Measurements from ENCODE around the gene TGFB2.
A peak's percentile ranks its signal among the peaks of the same experiment; 100 is the strongest.

DNA sequence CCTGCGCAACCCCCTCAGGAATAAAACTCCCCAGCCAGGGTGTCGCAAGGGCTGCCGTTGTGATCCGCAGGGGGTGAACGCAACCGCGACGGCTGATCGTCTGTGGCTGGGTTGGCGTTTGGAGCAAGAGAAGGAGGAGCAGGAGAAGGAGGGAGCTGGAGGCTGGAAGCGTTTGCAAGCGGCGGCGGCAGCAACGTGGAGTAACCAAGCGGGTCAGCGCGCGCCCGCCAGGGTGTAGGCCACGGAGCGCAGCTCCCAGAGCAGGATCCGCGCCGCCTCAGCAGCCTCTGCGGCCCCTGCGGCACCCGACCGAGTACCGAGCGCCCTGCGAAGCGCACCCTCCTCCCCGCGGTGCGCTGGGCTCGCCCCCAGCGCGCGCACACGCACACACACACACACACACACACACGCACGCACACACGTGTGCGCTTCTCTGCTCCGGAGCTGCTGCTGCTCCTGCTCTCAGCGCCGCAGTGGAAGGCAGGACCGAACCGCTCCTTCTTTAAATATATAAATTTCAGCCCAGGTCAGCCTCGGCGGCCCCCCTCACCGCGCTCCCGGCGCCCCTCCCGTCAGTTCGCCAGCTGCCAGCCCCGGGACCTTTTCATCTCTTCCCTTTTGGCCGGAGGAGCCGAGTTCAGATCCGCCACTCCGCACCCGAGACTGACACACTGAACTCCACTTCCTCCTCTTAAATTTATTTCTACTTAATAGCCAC lies 696 bp downstream of the TGFB2 start:
- TF ChIP-seq, protein P1, sequence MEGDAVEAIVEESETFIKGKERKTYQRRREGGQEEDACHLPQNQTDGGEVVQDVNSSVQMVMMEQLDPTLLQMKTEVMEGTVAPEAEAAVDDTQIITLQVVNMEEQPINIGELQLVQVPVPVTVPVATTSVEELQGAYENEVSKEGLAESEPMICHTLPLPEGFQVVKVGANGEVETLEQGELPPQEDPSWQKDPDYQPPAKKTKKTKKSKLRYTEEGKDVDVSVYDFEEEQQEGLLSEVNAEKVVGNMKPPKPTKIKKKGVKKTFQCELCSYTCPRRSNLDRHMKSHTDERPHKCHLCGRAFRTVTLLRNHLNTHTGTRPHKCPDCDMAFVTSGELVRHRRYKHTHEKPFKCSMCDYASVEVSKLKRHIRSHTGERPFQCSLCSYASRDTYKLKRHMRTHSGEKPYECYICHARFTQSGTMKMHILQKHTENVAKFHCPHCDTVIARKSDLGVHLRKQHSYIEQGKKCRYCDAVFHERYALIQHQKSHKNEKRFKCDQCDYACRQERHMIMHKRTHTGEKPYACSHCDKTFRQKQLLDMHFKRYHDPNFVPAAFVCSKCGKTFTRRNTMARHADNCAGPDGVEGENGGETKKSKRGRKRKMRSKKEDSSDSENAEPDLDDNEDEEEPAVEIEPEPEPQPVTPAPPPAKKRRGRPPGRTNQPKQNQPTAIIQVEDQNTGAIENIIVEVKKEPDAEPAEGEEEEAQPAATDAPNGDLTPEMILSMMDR (IDR thresholded peaks at IDR 0.05) = no peak
- TF ChIP-seq, protein P2, sequence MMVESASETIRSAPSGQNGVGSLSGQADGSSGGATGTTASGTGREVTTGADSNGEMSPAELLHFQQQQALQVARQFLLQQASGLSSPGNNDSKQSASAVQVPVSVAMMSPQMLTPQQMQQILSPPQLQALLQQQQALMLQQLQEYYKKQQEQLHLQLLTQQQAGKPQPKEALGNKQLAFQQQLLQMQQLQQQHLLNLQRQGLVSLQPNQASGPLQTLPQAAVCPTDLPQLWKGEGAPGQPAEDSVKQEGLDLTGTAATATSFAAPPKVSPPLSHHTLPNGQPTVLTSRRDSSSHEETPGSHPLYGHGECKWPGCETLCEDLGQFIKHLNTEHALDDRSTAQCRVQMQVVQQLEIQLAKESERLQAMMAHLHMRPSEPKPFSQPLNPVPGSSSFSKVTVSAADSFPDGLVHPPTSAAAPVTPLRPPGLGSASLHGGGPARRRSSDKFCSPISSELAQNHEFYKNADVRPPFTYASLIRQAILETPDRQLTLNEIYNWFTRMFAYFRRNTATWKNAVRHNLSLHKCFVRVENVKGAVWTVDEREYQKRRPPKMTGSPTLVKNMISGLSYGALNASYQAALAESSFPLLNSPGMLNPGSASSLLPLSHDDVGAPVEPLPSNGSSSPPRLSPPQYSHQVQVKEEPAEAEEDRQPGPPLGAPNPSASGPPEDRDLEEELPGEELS (CRISPR knock-in tag; IDR thresholded peaks at IDR 0.05) = no peak
- no peak for TF ChIP-seq SMAD3 (CRISPR knock-in tag; IDR thresholded peaks at IDR 0.05; ENCODE audit: borderline replicate concordance)
- no peak for TF ChIP-seq RORB (CRISPR knock-in tag; IDR thresholded peaks at IDR 0.05)
- no peak for TF ChIP-seq ZNF138 (CRISPR knock-in tag; conservative IDR thresholded peaks at IDR 0.05)
- no peak for TF ChIP-seq NR1H2 (CRISPR knock-in tag; IDR thresholded peaks at IDR 0.05)
- no peak for TF ChIP-seq NR2C2 (CRISPR knock-in tag; IDR thresholded peaks at IDR 0.05)
- TF ChIP-seq GTF2I (CRISPR knock-in tag; conservative IDR thresholded peaks at IDR 0.05) = no peak
- TF ChIP-seq, protein P3, sequence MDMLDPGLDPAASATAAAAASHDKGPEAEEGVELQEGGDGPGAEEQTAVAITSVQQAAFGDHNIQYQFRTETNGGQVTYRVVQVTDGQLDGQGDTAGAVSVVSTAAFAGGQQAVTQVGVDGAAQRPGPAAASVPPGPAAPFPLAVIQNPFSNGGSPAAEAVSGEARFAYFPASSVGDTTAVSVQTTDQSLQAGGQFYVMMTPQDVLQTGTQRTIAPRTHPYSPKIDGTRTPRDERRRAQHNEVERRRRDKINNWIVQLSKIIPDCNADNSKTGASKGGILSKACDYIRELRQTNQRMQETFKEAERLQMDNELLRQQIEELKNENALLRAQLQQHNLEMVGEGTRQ (CRISPR knock-in tag; IDR thresholded peaks at IDR 0.05) = 0 out of 2 replicates have a peak, but pooled peaks have one; percentile 4

All from WTC11 (cell line).